ENCODE results near the gene SLC35G1.

The SLC35G1 gene

DNA sequence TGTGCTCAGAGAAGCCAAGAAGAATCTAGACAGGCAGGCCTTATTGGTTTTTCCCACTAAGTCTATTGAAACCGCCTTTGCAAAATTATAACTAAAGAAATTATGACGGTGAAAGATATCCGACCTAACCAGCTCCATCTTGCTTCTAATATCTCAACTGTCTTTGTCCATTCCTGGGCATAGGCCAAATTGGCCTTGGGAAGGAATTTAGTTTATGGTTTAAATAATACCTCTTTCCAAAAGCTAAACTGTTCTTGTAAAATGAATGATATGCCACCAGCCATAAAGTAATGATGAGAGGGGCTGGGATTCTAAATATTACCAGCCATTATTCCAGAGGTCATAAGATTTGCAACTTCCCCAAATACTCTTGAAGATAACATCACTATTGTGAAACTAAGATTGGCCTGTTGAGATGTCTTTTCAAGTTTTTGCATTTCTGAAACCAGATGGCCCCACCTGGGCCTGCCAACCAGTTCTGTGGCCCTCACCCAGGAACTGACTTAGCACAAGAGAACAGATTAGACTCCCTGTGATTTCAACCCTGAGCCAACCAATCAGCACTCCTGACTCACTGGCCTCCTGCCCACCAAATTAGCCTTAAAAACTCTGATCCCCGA is 41.2 kb upstream of the SLC35G1 start:
- TF ChIP-seq, protein P1, sequence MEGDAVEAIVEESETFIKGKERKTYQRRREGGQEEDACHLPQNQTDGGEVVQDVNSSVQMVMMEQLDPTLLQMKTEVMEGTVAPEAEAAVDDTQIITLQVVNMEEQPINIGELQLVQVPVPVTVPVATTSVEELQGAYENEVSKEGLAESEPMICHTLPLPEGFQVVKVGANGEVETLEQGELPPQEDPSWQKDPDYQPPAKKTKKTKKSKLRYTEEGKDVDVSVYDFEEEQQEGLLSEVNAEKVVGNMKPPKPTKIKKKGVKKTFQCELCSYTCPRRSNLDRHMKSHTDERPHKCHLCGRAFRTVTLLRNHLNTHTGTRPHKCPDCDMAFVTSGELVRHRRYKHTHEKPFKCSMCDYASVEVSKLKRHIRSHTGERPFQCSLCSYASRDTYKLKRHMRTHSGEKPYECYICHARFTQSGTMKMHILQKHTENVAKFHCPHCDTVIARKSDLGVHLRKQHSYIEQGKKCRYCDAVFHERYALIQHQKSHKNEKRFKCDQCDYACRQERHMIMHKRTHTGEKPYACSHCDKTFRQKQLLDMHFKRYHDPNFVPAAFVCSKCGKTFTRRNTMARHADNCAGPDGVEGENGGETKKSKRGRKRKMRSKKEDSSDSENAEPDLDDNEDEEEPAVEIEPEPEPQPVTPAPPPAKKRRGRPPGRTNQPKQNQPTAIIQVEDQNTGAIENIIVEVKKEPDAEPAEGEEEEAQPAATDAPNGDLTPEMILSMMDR (IDR thresholded peaks at IDR 0.05), result no peak
- Histone ChIP-seq H3K36me3 (no peaks in the 10 kb centered on the region), H3K4me3 (no peak overlapping the region), H3K27ac (no peak overlapping the region), H3K27me3 (no peaks in the 10 kb centered on the region), H3K4me1 (no peaks in the 10 kb centered on the region), H3K9me3 (no peaks in the 10 kb centered on the region)
- DNase-seq, result no peak
- intact Hi-C loops (cut with DNase I; ENCODE audit: low total_unique reads), result no loop called here

DNA sequence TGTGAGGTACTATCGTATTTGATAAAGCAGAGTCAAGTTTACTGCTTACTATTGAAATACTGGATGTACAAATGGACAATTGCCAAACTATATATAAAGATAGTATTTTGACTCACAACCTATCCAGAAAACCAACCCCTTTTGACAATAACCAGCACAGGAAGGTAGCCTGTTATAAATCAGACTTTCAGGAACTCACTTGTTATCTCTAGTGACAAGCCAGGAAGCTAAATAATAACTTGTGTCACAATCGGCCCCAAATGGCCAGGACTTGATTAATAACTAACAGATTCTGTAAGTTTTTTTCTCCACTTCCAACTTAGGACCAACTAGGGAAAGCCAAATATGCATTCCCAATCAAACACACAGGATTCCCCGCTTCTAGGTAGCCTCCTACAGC is 38.8 kb upstream of the SLC35G1 start:
- Histone ChIP-seq H3K4me1 (no peaks in the 10 kb centered on the region), H3K27ac (no peak overlapping the region), H3K36me3 (no peaks in the 10 kb centered on the region), H3K4me3 (no peak overlapping the region), H3K27me3 (peaks cover 0 to 4% of the 10 kb centered on the region in 2 donors), H3K9me3 (no peaks in the 10 kb centered on the region)
- no peak for DNase-seq
- intact Hi-C loops (cut with DNase I; ENCODE audit: low total_unique reads), result no loop called here
- TF ChIP-seq, protein P1 (IDR thresholded peaks at IDR 0.05), result no peak

DNA sequence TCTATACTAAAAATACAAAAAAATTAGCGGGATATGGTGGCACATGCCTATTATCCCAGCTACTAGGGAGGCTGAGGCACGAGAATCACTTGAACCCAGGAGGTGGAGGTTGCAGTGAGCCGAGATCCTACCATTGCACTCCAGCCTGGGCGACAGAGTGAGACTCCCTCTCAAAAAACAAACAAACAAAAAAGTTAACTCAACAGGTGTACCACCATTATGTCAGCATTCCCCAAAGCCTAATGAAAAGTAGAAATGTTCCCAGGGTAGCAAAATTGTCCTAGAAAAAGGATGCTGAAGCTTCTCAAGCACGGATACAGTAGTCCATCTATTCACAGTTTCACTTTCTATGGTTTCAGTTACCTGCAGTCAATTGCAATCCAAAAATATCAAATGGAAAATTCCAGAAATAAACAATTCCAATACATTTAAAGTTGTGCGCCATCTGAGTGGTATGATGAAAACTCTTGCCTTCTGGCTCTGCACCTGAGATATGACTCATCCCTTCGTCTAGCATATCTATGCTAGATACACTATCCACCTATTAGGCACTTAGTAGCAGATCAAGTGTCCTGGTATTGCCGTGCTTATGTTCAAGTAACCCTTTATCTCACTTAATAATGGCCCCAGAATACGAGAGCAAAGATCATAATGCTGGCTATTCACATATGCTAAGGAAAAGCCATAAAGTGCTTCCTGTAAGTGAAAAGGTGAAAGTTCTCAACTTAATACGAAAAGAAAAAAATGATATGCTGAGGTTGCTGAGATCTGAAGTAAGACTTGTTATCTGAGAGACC is 37.2 kb upstream of the SLC35G1 start:
- no peaks in the 10 kb centered on the region for H3K4me1 ChIP-seq
- TF ChIP-seq, protein P1 (IDR thresholded peaks at IDR 0.05), result no peak
- no peaks in the 10 kb centered on the region for H3K36me3 ChIP-seq
- no peaks in the 10 kb centered on the region for H3K9me3 ChIP-seq
- H3K27me3 ChIP-seq, result peaks cover 0 to 4% of the 10 kb centered on the region in 2 donors
- DNase-seq, result no peak
- no peak overlapping the region for H3K27ac ChIP-seq
- no peak overlapping the region for H3K4me3 ChIP-seq
- intact Hi-C loops (cut with DNase I; ENCODE audit: low total_unique reads), result no loop called here

DNA sequence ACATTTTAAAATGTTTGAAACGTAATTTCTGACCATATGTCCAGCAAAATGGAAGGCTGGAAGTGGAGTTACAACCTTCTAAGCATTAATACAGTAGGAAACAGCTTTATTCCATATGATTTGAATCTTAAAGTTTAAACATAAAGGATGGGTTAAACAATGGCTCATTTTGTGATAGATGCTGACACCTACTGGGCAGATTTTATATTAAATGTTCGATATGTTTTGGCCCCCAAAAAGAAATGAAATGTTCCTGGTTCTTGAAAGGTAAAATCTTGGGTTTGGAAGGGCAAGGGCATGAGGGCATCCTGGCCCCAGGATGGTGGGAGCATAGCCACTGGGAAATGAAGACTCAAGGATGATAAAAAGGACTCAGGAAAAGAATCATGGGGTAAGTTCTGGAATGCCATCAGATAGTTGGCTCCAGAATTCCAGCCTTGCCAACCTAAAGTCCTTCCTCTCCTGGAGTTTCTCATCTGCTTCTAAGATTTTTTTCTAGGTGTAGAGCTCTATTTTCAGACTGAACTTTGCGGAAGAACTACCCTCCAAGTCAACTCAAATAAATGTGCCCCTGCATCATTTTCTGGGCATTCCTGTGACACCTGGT is 34.6 kb upstream of the SLC35G1 start:
- no peaks in the 10 kb centered on the region for H3K36me3 ChIP-seq
- intact Hi-C loops (cut with DNase I; ENCODE audit: low total_unique reads), result no loop called here
- H3K27ac ChIP-seq, result no peak overlapping the region
- no peak for DNase-seq
- no peaks in the 10 kb centered on the region for H3K4me1 ChIP-seq
- H3K27me3 ChIP-seq, result peaks cover 0 to 4% of the 10 kb centered on the region in 2 donors
- TF ChIP-seq, protein P1 (IDR thresholded peaks at IDR 0.05), result peak in 1 of 2 experiments; percentile 25
- no peak overlapping the region for H3K4me3 ChIP-seq
- no peaks in the 10 kb centered on the region for H3K9me3 ChIP-seq

DNA sequence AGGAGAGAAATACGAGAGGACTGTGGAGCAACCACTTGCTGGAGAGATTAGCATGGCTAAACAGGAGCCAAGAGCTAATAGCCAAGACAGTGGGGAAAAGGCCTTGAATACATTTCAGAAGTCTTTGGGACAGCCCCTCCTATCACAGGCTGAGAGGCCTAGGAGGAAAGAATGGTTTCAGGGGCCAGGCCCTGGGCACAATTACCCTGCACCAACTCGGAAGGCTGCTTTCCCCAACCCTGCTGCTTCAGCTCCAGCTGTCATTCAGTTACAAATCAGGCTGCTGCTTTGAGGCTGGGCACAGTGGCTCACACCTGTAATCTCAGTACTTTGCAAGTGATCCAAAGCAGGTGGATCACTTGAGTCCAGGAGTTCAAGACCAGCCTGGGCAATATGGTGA is 32.0 kb upstream of the SLC35G1 start:
- Histone ChIP-seq H3K27ac (no peak overlapping the region), H3K4me3 (no peak overlapping the region), H3K36me3 (no peaks in the 10 kb centered on the region), H3K4me1 (no peaks in the 10 kb centered on the region), H3K27me3 (peaks cover 0 to 4% of the 10 kb centered on the region in 2 donors), H3K9me3 (no peaks in the 10 kb centered on the region)
- TF ChIP-seq, protein P1 (IDR thresholded peaks at IDR 0.05), result no peak
- no peak for DNase-seq
- intact Hi-C loops (cut with DNase I; ENCODE audit: low total_unique reads), result no loop called here
